Uterus (tissue), 4 donors: ENCODE results near the gene KRT84. TPM values are rescaled to one million over a fixed set of nuclear protein-coding genes. Genes with fewer than 3 reads are reported as not detected.

ENCODE experiments used
- DNase-seq, 2 donors: peaks; one replicate each; pipeline ENCODE4 v3.0.0-alpha.2; 2019 to 2020
- H3K27ac ChIP-seq, 2 donors: fragments of 200-600 bp; sonication (generic); 1 replicate in 1 of 2; 2 replicates in 1 of 2; pipeline ENCODE4 v1.5.1; 2016 to 2018
- H3K27me3 ChIP-seq, 2 donors: fragments of 200-600 bp; sonication (generic); one replicate each; pipeline ENCODE4 v1.5.1; 2018 to 2019; ENCODE audit warnings: control low read depth in 1 of 2
- H3K36me3 ChIP-seq, 2 donors: fragments of 200-600 bp; sonication (generic); one replicate each; pipeline ENCODE4 v1.5.1; 2019; ENCODE audit warnings: control low read depth in 1 of 2
- H3K4me1 ChIP-seq, 2 donors: fragments of 200-600 bp; sonication (generic); one replicate each; pipeline ENCODE4 v1.5.1; 2018 to 2019; ENCODE audit warnings: control low read depth in 1 of 2
- H3K4me3 ChIP-seq, 2 donors: fragments of 200-600 bp; sonication (generic); 1 replicate in 1 of 2; 2 replicates in 1 of 2; pipeline ENCODE4 v1.5.1; 2018 to 2019; ENCODE audit warnings: mild to moderate bottlenecking in 1 of 2
- H3K9me3 ChIP-seq, 2 donors: fragments of 200-600 bp; sonication (generic); one replicate each; pipeline ENCODE4 v1.5.1; 2019; ENCODE audit warnings: control low read depth in 1 of 2
- CTCF ChIP-seq, 4 experiments: fragments of 200-600 bp in 2 of 4; fragments of 450-650 bp in 2 of 4; sonication (generic) in 2 of 4; IDR thresholded peaks; one replicate each; pipeline ENCODE4 v1.5.1; 2016 to 2019; ENCODE audit warnings: antibody characterized with exemption in 4 of 4, mild to moderate bottlenecking in 2 of 4, moderate library complexity in 1 of 4
- POLR2A ChIP-seq, 2 donors: fragments of 450-650 bp; IDR thresholded peaks; one replicate each; pipeline ENCODE4 v1.6.1; 2016; ENCODE audit warnings: antibody characterized with exemption in 2 of 2, mild to moderate bottlenecking in 1 of 2, moderate library complexity in 1 of 2
- intact Hi-C: fragments of 100-400 bp; cut with DNase I; formaldehyde crosslinking; loops from one replicate; pipeline ENCODE4 v1.15.1; 2023; ENCODE audit warnings: low total_unique reads
- total RNA-seq, 4 donors: library from RNA; depleted of rRNA in 3 of 4; stranded (reverse); fragments of >200 nt in 3 of 4; gene quantifications; one replicate each; pipeline versions ENCODE4 v1.1.0 to v1.2.4, GENCODE V29; 2014 to 2023
- donor health status: DM: yes; HTN: yes; CAD: no.

KRT84 gene
- total RNA-seq, 4 donors from 2014 or later: 0.14 TPM; not detected in 3

- H3K4me1 ChIP-seq: no peaks in the 10 kb centered on the region
- H3K4me3 ChIP-seq: no peak overlapping the region
- TF ChIP-seq CTCF (IDR thresholded peaks at IDR 0.05) (no peak), POLR2A (IDR thresholded peaks at IDR 0.05) (no peak)
- intact Hi-C loops: no loop called here
- no peak for DNase-seq
- no peak overlapping the region for H3K27ac ChIP-seq
- H3K27me3 ChIP-seq: no peaks in the 10 kb centered on the region
- no peaks in the 10 kb centered on the region for H3K9me3 ChIP-seq
- H3K36me3 ChIP-seq: no peaks in the 10 kb centered on the region
Observed at GRCh38 chr12:52394836-52395405, 9.5 kb upstream of the KRT84 start.

GRCh38 chr12:52392465-52393007 lies 7.1 kb upstream of the KRT84 start:
- H3K4me1 ChIP-seq: no peaks in the 10 kb centered on the region
- H3K27me3 ChIP-seq: no peaks in the 10 kb centered on the region
- intact Hi-C loops: no loop called here
- TF ChIP-seq CTCF (IDR thresholded peaks at IDR 0.05) (no peak), POLR2A (IDR thresholded peaks at IDR 0.05) (no peak)
- H3K4me3 ChIP-seq: no peak overlapping the region
- no peaks in the 10 kb centered on the region for H3K36me3 ChIP-seq
- DNase-seq: no peak
- no peak overlapping the region for H3K27ac ChIP-seq
- no peaks in the 10 kb centered on the region for H3K9me3 ChIP-seq

GRCh38 chr12:52391618-52392002 lies 6.2 kb upstream of the KRT84 start:
- Histone ChIP-seq H3K4me1 (no peaks in the 10 kb centered on the region), H3K27me3 (no peaks in the 10 kb centered on the region), H3K27ac (no peak overlapping the region), H3K36me3 (no peaks in the 10 kb centered on the region), H3K4me3 (no peak overlapping the region), H3K9me3 (no peaks in the 10 kb centered on the region)
- intact Hi-C loops: no loop called here
- TF ChIP-seq POLR2A (IDR thresholded peaks at IDR 0.05) (no peak), CTCF (IDR thresholded peaks at IDR 0.05) (no peak)
- peak in 1 of 2 donors; percentile 35 for DNase-seq

- no peak for DNase-seq
- Histone ChIP-seq H3K4me1 (no peaks in the 10 kb centered on the region), H3K27ac (no peak overlapping the region), H3K27me3 (no peaks in the 10 kb centered on the region), H3K9me3 (no peaks in the 10 kb centered on the region), H3K4me3 (no peak overlapping the region), H3K36me3 (no peaks in the 10 kb centered on the region)
- intact Hi-C loops: no loop called here
- TF ChIP-seq CTCF (IDR thresholded peaks at IDR 0.05): peak in 3 of 4 experiments; percentile 22 to 40 (median 35)
- no peak for TF ChIP-seq POLR2A (IDR thresholded peaks at IDR 0.05)
Observed at GRCh38 chr12:52390739-52391617, 5.5 kb upstream of the KRT84 start.
